Endothelial cell of umbilical vein (primary cell): Measurements from ENCODE around the gene KLF16.

Experiments
- EZH2 ChIP-seq: IDR thresholded peaks from 2 replicates; pipeline ENCODE4 v1.6.1; 2012; ENCODE audit warnings: borderline replicate concordance, low read depth, mild to moderate bottlenecking, moderate library complexity, low read length, inconsistent platforms; ENCODE audit not compliant: severe bottlenecking
- FOS ChIP-seq: IDR thresholded peaks from 2 replicates; pipeline ENCODE4 v1.6.1; 2011; ENCODE audit warnings: mild to moderate bottlenecking, low read length, moderate library complexity, borderline replicate concordance; ENCODE audit not compliant: insufficient read depth
- GATA2 ChIP-seq: IDR thresholded peaks from 2 replicates; pipeline ENCODE4 v1.7.0; 2011; ENCODE audit warnings: low read depth, mild to moderate bottlenecking, moderate library complexity, mixed read lengths, low read length; ENCODE audit not compliant: insufficient read length, insufficient read depth
- JUN ChIP-seq: IDR thresholded peaks from 2 replicates; pipeline ENCODE4 v1.6.1; 2011; ENCODE audit warnings: borderline replicate concordance, low read depth; ENCODE audit not compliant: insufficient read length, insufficient read depth
- MYC ChIP-seq: IDR thresholded peaks from one replicate; pipeline ENCODE4 v1.6.1; 2011; ENCODE audit warnings: mild to moderate bottlenecking, low read depth, low read length
- POLR2A ChIP-seq: IDR thresholded peaks from 2 replicates; pipeline ENCODE4 v1.6.1; 2012; ENCODE audit warnings: low read depth, mild to moderate bottlenecking, control low read depth, low read length
- POLR2AphosphoS5 ChIP-seq: IDR thresholded peaks from 2 replicates; pipeline ENCODE4 v1.6.1; 2012; ENCODE audit warnings: low read depth, mild to moderate bottlenecking, control low read depth, low read length, moderate library complexity; ENCODE audit not compliant: insufficient read depth
- TF ChIP-seq, protein P1 (sequence below), 2 donors: IDR thresholded peaks; 1 replicate in 1 of 2; 2 replicates in 1 of 2; pipeline ENCODE4 v1.5.1; 2011; ENCODE audit warnings: low read length in 2 of 2, mild to moderate bottlenecking in 2 of 2, moderate library complexity in 2 of 2, control low read depth in 1 of 2, inconsistent platforms in 1 of 2, low read depth in 1 of 2; ENCODE audit not compliant: insufficient read depth in 1 of 2; ENCODE audit errors: extremely low read depth in 1 of 2

DNA sequence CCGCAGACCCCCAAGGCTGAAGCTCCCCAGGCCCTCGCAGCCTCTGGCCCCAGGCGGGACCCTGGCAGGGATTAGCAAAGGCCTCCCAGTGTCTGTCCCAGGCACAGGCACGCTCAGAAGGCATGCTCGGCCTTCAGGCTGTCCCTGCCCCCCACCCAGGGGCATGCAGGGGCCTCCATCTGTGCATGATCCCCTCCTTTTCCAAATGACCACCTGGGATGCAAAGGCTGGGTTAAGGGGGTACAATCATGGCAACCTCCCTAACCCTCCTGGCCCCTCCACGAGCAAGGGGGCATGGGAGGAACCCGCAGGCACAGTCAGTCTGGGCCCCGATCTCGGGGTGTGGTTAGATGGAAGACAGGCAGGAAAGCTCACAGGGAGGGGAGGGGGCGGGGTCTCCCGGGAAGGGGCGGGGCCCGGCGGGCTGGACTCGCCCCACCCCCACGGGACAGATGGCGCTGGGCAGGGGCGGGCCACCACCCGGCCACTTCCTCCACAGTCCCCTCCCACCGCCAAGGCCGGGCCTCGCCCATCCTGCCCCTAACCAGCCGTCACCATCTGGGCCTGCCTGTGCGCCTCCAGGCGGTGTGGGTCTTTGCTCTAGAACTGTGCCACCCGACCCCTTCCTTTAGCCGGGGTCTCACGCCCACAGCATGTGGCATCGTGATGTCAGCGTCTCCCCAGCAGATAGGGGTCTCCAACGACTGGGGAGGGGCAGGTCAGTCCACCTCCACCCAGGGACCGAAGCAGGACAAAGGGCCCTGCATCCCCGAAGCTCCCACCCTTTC lies 8.1 kb downstream of the KLF16 start:
- TF ChIP-seq, protein P1, sequence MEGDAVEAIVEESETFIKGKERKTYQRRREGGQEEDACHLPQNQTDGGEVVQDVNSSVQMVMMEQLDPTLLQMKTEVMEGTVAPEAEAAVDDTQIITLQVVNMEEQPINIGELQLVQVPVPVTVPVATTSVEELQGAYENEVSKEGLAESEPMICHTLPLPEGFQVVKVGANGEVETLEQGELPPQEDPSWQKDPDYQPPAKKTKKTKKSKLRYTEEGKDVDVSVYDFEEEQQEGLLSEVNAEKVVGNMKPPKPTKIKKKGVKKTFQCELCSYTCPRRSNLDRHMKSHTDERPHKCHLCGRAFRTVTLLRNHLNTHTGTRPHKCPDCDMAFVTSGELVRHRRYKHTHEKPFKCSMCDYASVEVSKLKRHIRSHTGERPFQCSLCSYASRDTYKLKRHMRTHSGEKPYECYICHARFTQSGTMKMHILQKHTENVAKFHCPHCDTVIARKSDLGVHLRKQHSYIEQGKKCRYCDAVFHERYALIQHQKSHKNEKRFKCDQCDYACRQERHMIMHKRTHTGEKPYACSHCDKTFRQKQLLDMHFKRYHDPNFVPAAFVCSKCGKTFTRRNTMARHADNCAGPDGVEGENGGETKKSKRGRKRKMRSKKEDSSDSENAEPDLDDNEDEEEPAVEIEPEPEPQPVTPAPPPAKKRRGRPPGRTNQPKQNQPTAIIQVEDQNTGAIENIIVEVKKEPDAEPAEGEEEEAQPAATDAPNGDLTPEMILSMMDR (IDR thresholded peaks at IDR 0.05; ENCODE audit: extremely low read depth in 1 of 2, insufficient read depth in 1 of 2, low read depth in 1 of 2, low read length in 2 of 2) = no peak
- no peak for TF ChIP-seq FOS
- TF ChIP-seq POLR2A = peak; percentile 81
- TF ChIP-seq POLR2AphosphoS5 = peak; percentile 69
- no peak for TF ChIP-seq EZH2
- TF ChIP-seq GATA2 = no peak
- TF ChIP-seq JUN = no peak
- no peak for TF ChIP-seq MYC
